T-helper 2 cell (primary cell): ENCODE measurements around the gene CLCN7.

Experiments
- DNase-seq, 5 experiments: peaks; one replicate each; pipeline versions ENCODE4 v3.0.0 to v3.0.0-alpha.2; 2012 to 2022

The CLCN7 gene

DNA sequence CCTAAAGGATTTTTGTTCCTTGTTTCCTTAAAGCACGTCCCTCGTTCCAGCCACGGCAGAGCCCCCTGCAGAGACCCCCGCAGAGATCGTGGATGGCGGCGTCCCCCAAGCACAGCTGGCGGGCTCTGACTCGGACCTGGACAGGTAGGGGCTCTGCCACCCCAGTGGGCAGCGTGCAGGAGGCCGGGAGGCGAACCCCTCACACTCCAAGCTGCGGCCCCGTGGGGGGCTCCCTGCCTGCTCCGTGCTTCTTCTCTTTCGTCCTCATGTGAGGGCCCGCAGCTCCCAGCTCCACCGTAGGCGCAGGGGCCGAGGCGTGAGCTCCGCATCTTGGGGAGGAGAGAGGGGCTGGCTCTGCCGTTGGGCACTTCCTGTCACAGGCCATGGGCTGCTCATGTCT lies 26.8 kb upstream of the CLCN7 start:
- DNase-seq = no peak

DNA sequence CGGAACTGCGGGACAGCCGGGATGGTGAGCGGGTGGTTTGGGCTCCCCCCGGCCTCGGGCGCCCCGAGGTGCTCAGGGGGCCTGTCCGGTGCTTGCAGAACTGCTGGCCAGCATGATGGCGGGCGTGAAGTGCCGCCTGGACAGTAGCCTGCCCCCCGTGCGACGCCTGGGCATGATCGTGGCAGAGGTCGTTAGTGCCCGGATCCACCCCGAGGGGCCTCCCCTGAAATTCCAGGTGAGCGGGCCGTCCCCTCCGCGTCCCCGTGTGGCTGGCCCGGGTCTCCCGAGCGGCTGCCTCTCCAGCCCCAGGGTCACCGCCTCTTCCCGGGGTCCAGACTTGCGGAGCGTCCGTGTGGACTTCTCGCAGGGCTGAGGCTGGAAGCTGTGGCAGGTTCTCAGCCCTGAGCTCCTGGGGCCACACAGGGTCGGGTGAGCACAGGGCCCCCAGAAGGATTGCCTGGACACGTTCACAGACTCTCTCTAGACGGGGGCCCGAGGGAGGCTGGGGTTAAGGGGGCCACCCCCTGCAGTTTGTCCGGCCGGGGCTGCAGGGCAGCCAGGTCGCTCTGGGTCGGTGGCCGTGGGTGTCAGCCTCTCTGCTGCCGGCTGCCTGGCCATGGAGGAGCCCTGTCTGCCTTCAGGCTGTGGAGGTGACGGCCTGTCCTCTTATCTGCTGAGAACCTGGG lies 25.8 kb upstream of the CLCN7 start:
- DNase-seq = no peak

DNA sequence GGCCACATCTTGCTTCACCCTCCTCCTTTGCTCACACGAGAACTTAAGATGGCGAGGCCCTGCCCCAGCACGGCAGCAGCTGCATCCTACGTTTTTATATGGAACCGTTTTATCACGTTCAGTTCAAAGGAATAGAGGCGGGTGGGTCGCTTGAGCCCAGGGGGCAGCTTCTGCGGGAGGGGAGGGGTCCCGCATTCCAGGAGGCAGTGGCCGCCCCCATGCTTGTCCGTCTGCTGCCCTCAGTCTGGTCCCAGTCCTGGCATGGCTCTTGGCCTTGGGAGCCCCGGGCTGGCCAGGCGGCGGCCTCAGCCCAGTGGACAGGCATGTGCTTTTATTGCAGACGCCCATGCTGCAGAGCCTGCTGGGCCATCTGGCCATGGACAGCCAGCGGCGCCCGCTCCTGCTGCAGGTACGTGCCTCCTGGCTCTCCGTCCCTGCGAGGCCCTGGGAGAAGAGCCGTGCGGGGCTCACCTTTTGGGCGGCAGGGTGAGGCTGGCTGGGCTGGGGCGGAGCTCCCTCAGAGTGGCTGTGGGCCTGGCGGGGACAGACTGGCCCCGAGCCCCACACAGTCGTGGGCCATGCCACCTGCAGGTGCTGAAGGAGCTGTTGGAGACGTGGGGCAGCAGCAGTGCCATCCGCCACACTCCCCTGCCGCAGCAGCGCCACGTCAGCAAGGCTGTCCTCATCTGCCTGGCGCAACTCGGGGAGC lies 25.1 kb upstream of the CLCN7 start:
- no peak for DNase-seq

DNA sequence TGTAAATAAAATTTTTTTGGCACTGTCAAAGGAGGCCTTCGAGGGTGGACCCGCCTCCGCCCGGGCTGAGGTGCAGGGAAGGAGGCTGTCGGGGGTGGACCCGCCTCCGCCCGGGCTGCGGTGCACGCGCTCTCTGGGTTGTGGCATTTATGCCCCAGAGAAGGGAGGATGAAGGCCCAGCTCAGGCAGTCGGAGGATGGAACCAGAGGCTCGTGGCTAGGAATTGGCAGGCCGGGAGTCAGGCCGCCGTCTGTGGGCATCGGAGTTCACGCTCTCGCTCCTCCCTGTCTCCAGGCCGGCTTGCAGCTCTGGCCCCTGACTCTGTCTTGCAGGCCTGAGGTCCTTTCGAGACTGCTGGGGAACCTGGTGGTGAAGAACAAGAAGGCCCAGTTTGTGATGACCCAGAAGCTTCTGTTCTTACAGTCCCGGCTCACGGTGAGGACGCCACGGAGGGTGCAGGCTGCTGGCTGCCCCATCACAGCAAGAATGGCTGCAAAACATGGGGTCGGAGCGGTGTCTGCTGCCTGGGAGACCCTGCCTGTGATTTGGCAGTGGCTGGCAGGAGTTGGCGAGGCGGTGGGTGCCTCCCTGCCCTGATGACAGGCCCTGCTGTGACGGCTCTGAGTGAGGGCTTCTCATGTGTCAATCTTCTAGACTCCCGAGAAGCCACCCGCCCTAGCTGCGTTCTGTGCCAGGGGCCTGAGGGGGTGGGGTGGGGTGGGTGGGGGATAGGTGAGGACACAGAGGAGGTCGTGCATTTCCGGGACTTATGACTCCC lies 24.3 kb upstream of the CLCN7 start:
- DNase-seq = no peak

DNA sequence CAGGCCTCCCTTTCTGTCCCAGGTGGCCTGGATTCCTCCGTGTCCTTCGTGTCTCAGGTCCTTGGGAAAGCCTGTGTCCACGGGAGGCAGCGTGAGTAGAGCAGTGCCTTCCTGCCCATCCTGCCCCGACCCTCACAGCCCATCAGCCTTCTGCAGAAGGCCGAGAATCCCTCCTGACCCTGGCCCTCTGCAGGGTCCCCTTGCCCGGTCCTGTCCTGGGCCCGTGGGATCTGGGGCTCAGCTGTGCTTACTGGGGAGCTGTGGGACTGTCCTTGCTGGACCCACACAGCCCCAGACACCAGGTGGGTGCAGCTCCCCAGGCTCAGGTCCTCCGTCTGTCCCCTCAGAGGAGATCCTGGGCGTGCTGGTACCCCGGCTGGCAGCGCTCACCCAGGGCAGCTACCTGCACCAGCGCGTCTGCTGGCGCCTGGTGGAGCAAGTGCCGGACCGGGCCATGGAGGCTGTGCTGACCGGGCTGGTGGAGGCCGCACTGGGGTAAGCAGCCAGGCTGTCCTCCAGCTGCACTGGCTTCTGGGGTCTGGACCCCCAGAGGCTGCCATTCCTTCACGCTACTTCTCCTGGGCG lies 22.3 kb upstream of the CLCN7 start:
- DNase-seq = no peak

DNA sequence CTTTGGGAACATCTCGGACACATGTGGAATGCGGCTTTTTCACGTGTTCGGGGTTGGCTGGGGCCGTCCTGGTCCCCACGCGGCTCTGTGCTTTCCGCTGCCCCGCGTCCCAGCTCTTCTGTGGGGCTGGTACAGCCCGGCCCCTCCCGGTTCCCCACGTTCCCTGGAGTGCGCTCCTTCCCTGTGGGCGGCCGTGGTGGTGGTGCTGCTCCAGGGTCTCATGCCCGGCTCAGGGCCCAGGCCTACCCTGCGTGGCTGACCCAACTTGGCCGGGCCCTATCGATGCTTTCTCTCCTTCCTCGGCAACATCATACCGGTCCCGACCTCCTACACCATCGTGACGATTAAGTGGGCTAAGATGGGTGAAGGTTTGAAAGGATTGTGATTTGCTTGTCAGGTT lies 21.6 kb upstream of the CLCN7 start:
- DNase-seq = no peak

DNA sequence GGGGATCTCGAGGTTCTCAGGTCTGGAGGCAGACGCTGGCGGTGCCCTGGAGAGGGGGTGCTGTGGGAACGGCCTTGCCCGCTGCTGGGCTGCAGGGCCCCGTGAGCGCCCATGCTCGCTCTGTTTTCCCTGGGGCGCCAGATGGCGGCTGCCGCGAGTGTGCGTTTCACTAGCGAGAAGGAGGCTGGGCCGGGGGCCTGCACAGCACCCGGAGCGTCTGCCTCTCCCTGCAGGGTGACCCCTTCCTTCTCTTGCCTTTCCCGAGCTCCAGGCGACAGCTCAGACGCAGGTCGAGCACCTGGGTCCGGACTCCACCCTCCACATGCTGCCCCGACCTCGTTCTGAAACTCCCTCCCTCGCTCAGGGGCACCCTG lies 21.0 kb upstream of the CLCN7 start:
- no peak for DNase-seq

DNA sequence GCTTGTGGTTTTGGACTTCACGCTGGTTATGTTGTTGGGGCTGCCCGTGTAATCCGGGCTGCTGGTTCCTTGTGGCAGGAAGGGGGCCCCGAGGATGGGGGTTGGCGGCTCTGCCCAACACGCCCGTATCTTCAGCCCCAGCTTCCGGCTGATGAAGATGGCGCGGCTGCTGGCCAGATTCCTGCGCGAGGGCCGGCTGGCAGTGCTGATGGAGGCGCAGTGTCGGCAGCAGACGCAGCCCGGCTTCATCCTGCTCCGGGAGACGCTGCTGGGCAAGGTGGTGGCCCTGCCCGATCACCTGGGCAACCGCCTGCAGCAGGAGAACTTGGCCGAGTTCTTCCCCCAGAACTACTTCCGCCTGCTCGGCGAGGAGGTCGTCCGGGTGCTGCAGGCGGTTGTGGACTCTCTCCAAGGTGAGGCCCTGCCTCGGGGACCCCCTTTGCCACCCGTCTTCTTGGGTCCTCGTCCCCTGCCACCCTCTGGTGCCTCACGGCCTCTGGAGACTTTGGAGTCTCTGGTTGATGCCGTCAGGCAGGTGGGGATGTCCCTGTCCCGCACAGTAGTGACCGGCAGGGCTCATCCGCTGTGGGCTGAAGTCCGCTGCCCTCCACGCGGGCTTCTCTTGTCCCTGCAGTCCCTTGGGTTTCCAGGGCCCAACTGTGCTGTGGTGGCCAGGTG lies 20.5 kb upstream of the CLCN7 start:
- no peak for DNase-seq

DNA sequence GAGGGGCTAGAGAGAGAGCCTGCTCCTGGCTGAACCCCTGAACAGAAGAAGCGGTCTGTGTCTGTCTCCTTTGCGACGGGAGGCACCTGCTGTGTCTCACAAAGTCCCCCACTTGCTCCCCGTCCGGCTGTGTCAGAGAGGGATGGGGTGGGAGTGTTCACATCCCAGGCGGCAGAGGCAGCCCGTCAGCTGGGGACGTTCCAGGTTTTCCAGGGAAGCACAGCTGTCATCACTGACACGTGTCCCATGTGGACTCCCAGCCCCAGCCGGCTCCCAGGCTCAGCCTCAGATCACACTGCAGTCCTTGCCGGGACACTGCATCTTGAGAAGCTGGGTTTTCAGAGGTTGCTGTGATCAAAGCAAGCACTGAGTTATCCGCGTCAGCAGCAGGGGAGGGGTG lies 19.9 kb upstream of the CLCN7 start:
- DNase-seq = no peak

DNA sequence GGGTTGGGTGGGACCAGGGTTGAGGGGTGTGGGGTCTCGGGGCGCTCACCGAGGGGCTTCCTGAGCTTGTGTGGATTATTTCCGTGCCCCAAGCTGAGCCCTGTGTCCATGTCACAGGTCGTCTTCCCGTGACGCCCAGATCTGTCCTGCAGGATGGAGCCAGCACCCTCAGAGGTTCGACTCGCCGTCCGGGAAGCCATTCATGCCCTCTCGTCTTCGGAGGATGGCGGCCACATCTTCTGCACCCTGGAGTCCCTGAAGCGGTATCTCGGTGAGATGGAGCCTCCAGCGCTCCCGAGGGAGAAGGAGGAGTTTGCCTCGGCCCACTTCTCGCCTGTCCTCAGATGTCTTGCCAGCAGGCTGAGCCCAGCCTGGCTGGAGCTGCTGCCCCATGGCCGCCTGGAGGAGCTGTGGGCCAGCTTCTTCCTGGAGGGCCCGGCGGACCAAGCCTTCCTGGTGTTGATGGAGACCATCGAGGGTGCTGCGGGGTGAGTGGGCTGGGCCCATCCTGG lies 19.4 kb upstream of the CLCN7 start:
- DNase-seq = no peak

DNA sequence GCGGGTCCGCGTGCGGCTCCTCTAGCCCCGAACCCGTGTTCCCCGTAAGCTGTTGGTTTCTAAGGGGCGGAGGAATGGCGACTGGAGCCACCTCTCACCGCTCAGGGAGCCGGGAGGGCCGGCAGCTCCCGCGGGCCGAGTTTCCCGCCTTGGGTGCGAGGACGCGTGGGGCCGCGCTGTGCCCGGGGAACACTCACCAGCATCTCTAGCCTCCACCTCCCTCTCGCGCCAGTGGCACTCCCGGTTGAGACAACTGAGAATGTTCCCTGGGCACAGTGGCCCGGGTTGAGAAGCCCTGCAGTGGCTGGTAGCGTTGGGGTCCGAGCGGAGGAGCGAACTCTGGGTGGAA lies 18.9 kb upstream of the CLCN7 start:
- no peak for DNase-seq

DNA sequence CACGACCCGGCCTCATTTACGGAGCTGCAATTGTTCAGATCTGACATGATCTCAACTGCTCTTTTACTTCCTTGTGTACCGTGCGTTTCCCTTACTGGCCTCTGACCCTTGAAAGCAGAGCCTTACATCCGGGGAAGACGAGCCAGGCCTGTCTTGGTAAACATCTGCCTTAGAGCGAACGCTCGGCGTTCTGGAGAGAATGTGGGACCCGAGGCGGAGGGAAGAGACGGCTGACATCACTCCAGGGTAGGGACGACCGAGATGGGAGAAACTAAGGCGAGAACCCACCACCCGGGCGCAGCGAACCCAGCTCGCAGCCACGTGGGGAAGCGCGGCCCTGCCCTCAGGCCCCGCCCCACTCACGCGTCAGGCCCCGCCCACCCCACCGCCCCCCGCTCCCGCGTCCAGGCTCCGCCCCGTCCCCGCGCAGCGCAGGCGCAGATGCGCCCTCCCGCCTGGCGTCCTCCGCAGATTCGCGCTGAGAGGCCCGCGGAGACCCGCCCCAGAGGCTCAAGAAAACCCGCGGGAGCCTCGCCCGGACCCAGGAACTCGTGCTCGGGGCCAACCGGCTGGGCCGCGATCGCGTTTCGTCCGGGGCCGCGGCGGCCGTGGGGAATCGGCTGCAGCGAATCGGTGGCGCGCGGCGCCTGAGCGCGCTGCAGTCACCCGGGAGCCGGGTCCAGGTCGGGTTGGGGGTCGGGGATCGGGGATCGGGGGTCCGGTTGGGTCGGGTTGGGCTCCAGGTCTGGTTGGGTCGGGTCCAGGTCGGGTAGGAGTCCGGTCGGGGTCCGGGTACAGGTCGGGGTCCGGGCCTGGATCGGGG lies 18.3 kb upstream of the CLCN7 start, which contains the start of gene TELO2:
Gene TELO2, plus strand, starts transcription at position 438 of the 823 bp plus-strand sequence. CDS start 922 bp downstream, outside the sequence.
- DNase-seq = peak; percentile 74 to 93 (median 84)

DNA sequence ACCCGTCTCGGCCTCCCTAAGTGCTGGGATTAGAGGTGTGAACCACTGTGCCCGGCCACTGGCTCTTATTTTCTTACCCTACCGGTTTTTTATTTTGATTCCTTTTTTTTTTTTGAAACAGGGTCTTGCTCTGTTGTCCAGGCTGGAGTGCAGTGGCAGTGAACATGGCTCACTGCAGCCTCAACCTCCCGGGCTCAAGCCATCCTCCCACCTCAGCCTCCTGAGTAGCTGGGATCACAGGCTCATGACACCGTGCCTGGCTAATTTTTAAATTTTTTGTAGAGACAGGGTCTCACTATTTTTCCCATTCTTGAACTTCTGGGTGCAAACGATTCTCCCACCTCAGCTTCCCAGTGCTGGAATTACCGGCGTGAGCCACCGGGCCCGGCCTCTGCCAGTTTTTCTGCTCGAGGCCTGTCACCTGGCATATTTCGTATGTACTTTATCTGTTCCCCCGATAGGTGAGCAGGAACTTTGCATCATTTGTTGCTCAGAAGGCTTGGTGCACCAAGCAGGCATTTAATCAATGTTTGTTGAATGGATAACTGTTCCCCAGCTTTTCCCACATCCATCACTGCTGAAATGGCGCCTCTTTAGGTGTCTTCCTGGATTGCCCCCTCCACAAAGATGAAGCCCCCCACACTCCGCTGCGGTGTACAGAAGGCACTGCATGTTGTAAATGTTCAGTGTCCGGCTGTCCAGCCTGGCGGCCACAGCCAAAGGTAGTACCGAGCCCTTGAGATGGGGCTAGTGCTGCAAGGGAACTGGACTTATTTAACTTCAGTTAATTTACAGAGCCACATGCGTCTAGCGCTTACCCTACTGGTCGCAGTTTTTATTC lies 17.5 kb upstream of the CLCN7 start:
- DNase-seq = no peak

DNA sequence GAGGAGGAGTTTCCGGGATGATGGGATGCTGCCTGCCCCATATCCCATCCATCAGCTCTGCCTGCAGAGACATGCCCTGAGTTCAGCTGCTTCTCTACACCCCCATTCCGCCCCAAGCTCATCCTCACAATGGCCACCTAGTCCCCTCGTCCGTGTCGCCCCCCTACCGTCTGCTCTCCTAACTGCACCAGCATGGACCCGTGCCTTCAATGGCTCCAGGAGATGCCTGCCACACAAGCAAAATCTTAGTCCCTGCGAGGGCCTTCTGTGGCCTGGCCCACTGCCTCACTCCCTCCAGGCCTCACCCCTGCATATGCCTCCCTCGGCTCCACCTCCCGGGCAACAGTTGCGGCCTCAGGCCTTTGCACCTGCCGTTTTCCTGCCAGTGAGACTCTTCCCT lies 16.5 kb upstream of the CLCN7 start:
- no peak for DNase-seq

DNA sequence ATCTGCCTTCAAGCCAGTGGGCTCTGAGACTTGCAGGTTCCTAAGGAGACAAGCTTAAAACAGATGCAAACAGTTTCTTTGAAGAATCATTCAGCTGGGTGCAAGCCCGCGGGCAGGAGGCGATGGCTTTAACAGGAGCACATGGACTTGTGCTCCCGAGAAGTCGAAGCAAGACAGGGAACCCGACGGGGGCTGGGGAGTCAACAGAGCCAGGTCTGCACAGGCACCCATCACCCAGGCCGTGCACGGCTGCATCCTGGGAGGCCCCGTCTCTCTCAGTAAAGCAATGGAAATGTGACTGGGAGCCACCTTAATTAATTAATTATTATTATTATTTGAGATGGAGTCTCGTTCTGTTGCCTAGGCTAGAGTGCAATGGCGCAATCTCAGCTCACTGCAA lies 14.2 kb upstream of the CLCN7 start:
- DNase-seq = no peak

DNA sequence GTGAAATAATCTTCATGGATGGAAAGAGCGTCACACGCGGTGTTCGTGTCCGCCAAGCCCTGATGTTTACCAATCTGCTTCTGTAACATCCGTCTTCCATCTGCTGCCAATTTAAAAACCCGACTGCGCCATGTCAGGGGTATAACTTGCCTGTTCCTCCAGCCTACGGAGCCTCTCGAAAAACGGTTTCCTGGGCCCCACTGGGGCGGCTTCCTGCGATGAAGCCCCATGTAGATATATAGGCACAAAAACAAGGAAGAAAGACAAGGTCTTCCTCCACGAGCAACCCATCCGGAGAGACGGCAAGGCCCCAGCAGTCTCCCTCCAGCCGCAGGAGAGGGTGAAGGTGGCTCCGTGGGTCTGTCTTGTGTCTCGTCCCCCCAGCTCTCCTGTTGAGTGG lies 13.8 kb upstream of the CLCN7 start, which contains the start of gene PTX4:
Gene PTX4, minus strand, starts transcription at position 326 of the 400 bp plus-strand sequence. Its CDS starts 35 bp downstream, at position 291.
- DNase-seq = no peak

DNA sequence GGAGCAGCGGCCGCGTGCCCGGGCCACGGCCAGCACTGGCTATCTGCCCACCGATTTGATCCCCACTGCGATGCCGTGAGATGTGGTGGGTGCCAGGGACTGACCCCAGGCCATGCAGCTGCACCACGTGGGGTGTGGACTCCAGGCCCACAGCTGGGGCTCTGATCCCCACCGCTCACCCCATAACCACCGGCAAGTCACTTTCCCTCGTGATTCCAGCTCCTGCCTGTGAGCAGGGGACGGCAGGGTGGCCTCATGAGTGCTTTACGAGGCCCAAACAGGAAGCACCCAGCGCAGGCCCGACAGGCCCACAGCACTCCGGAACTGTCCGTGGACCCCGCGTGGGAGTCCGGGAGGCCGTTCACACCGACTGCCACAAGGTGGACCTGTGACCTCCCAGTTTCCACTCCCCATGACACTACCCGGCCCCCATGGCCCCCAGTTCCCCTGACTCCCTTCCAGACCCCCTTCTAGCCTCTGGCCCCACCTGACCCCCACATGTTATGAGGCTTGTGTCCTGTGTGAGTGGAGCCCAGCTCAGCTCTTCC lies 13.3 kb upstream of the CLCN7 start:
- no peak for DNase-seq

DNA sequence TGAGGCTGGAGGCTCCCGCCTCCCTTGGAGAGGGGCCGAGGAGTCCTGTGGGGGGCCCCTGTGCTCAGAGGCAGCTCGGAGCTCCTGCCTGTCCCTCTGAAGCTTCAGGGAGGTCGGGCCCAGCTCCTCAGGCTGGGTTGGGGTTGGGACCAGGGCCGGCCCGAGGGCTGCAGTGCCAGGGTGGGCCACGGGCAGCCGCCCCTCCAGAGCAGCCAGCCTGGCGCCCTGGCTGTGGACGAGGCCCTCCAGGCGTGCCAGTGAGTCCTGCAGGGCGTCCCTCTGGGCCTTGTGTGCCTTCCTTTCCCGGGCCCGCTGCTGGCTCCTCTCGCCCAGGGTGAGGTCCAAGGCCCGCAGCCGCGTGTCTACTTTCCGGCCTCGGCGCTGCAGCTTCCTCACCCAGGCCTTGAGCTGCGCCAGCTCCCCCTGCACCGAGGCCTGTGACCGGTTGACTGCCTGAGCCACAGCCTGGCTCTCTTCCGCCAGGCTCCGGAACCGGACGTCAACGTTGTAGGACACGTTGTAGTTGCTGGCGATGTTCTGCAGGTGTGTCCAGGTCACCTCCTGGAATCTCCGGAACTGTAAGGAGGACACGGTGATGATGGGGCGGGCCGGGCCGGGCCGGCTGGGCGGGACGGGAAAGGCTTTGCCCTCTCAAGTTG lies 12.7 kb upstream of the CLCN7 start:
- no peak for DNase-seq

DNA sequence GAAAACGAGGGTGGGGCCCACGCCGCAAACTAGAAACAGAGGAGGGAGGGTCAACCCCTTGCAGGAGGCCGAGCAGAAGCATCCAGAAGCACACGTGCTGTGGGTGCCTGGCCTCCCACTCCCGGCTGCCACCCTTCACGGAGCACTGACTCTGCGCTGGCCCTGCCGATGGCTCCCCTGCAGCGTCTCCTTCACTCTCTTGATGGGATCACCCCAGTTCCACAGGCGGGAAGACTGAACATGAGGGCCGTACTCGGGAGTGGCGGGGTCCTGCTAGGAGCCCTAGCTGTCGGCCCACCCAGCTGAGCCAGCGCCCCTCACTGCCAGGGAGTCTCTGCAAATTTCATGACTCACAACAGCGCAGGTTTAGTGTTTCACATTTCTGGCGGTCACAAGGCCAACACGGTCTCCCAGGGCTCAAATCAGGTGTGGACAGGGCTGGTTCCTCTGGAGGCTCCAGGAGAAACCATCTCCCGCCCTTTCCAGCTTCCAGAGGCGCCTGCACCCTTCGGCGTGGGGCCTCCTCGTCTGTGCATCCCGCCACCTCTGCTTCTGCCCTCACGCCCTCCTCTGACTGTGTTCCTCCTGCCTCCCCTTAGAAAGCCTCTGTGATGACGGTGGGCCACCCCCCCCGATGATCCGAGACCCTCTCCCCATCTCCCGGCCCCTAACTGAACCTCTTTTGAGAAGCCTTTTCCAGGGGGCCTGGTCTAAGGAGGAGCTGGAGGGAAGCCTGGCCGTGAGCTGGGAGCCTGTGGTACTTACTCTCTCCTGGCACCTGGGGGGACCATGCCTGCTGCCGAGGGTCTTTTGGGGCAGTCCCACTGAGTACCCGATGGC lies 11.9 kb upstream of the CLCN7 start:
- DNase-seq = no peak
